NB4 (cell line): ENCODE results near the gene ATG101.

Source experiments
- DNase-seq: peaks from one replicate; pipeline ENCODE4 v3.0.0; 2010; ENCODE audit warnings: low read depth
- H3K4me3 ChIP-seq: one replicate; pipeline ENCODE4 v1.5.1; 2011; ENCODE audit warnings: mild to moderate bottlenecking, low read depth, low read length, moderate library complexity
- MYC ChIP-seq: IDR thresholded peaks from 2 replicates; pipeline ENCODE4 v1.6.1; 2011; ENCODE audit warnings: low read depth, low read length
- POLR2A ChIP-seq: IDR thresholded peaks from 2 replicates; pipeline ENCODE4 v1.6.1; 2011; ENCODE audit warnings: mild to moderate bottlenecking; ENCODE audit not compliant: insufficient read length; ENCODE audit errors: extremely low read depth
- TF ChIP-seq, protein P1 (sequence below): IDR thresholded peaks from one replicate; pipeline ENCODE4 v1.5.1; 2012; ENCODE audit warnings: low read depth, low read length
- TF ChIP-seq, protein P2 (sequence below): IDR thresholded peaks from 2 replicates; pipeline ENCODE4 v1.6.1; 2011; ENCODE audit warnings: low read depth, low read length

ATG101 gene

DNA sequence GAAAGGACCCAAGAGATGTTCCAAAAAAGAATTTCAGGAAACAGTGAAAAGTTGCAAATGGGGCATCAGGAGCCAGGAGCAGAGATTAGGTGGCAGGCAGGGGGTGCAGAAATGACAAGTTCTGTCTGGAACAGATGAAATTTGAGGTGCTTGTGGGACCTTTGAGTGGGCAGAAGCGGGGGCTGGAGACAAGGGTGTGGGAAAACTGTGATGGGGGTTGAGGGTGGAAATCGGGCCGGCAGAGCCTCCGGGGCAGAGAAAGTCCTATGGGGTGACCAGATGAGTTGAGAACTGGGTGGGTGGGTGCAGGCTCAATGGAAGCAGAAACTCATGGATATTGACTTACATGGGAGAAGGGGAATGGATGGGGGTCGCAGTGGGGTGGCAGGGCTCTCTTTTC, 20.1 kb upstream of the ATG101 start:
- no peak for DNase-seq
- TF ChIP-seq, protein P1, sequence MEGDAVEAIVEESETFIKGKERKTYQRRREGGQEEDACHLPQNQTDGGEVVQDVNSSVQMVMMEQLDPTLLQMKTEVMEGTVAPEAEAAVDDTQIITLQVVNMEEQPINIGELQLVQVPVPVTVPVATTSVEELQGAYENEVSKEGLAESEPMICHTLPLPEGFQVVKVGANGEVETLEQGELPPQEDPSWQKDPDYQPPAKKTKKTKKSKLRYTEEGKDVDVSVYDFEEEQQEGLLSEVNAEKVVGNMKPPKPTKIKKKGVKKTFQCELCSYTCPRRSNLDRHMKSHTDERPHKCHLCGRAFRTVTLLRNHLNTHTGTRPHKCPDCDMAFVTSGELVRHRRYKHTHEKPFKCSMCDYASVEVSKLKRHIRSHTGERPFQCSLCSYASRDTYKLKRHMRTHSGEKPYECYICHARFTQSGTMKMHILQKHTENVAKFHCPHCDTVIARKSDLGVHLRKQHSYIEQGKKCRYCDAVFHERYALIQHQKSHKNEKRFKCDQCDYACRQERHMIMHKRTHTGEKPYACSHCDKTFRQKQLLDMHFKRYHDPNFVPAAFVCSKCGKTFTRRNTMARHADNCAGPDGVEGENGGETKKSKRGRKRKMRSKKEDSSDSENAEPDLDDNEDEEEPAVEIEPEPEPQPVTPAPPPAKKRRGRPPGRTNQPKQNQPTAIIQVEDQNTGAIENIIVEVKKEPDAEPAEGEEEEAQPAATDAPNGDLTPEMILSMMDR: no peak
- TF ChIP-seq, protein P2, sequence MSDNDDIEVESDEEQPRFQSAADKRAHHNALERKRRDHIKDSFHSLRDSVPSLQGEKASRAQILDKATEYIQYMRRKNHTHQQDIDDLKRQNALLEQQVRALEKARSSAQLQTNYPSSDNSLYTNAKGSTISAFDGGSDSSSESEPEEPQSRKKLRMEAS: no peak
- no peak for TF ChIP-seq MYC
- no peak overlapping the region for H3K4me3 ChIP-seq

DNA sequence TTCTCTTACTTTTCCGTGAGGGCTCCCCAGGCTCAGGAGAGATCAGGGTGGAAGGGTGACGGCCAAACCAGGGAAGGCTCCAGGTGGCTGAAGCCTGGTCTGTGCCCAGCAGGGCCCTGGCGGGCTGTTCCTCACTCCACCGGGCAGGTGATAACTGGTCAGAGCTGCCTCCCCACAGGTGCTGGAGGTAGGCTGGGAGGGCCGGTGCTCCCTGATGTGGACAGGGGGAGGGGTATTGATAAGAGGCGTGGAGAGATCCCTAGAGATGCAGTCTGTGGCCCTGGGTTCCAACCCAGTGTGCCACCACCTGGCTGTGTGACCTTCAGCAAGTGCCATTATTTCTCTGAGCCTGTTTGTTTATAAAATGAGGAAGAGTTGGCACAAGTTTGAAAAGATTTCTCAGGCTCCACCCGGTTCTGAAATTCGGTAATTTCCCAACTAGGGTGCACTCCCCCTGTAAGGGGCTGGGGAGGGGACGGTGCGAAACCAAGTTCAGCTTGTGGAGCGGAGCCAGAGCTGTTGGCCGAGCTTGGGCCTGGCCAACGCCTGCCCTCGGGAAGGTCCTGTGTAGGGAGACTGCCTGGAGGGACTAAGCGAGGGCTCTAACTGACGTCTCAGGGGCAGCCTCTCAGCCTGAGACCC, 19.5 kb upstream of the ATG101 start:
- H3K4me3 ChIP-seq: peak overlapping the region; percentile 53
- no peak for DNase-seq
- TF ChIP-seq MYC (no peak), POLR2A (no peak)
- TF ChIP-seq, protein P2: no peak
- TF ChIP-seq, protein P1: no peak

DNA sequence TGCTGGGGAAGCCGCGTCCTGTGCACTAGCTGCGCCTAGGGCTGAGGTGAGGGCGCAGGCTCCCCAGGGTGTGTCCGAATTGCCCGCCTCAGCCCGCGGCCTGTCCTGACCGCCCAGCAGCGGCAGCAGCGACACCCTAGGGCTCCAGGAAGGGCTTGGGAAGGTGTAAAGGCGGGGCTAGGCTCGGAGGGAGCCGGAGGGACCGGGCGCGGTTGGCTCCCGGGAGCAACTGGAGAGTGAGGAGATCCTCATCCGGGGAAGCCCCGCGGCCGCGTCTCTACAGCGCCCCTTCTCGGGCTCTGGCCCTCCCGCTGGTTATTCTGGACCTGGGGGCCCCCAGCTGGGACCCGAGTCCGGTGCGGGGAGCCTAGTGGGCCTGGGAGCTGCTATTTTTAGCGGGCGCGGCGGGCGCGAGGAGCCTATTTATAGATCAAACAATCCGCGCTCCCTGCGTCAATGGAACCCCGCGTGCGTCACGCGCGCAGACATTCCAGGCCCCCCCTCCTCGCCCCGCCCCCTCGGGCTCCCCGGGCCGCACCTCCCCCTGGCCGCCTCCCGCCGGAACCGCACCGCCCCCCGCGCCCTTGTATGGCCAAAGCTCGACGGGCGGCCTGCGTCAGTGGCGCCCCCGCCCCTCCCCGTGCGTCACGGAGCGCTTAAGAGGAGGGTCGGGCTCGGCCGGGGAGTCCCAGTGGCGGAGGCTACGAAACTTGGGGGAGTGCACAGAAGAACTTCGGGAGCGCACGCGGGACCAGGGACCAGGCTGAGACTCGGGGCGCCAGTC, 18.8 kb upstream of the ATG101 start, which contains the start of gene NR4A1:
NR4A1 (plus strand) TSS at position 685 of the 784 bp plus-strand sequence. CDS start 2,887 bp downstream, outside the sequence.
- H3K4me3 ChIP-seq: peak within 1 kb of the TSS; percentile 53
- TF ChIP-seq, protein P1: peak; percentile 8
- TF ChIP-seq POLR2A: peak; percentile 30
- TF ChIP-seq MYC: no peak
- TF ChIP-seq, protein P2: no peak
- peak; percentile 94 for DNase-seq

DNA sequence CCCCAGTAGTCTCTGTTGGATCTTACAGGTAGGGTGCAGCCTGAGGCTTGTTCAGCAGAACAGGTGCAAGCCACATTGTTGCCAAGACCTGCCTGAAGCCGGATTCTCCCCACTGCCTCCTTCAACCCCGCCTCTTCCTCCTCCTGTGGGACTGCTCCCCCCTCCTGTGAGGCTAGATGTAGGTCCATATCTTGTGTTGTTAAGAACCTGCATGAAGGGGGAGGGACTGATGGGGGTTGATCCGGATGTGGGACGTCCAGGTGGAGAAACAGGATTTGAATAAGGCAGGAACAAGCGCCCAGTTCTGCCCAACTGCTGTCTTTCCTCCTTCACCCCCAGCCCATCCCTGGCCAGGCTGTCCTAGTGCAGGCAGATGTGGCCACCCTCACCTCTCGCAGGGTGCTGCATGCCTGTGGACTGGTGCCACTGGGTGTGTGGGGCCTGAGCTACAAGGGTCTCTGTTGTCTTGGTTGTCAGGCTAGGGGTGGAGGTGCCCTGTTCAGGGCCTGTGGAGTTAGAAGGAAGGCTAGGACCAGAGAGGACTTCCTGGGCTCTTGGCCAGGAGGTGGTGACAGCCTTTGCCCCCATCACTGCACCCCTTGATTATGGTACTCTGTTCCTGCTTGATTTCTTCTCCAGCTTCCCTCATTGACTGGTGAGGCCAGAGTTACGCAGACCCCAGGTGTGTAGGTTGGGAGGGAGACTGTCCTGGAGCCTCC, 17.2 kb upstream of the ATG101 start:
- DNase-seq: no peak
- TF ChIP-seq, protein P2: no peak
- no peak for TF ChIP-seq POLR2A
- TF ChIP-seq, protein P1: no peak
- no peak for TF ChIP-seq MYC
- H3K4me3 ChIP-seq: no peak overlapping the region

DNA sequence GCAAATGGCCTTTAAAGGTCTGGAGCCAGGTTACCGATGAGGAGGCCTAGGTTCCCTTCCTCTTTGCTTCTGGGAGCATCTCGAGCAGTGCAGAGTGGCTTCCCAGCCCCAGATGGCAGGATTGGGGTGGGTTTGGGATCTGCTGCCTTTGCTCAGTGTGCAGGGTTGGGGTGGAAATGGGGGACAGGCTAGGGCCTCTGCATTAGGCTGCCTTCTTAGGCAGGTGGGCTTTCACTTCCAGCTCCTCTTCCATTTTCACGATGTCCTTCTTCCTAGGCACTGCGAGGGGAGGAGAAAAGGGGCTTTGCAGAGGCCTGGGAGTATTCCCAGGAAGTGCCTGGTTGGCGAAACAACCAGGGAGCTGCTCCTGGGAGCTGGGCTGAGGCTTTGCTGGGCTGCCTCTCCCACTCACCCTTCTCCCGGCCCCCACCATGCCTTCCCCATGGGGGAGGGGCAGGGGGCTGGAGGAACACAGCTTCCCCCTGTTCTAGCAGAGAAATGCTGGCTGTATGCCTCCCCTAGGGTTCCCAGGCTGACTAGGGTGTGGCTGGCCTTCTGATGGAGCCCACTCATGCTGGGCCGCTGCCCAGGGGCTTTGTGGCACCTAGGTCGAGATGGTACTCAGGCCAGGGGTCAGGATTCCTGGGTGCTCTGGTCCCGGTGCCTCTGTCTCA, 16.1 kb upstream of the ATG101 start:
- TF ChIP-seq, protein P2: no peak
- TF ChIP-seq MYC: no peak
- TF ChIP-seq POLR2A: no peak
- TF ChIP-seq, protein P1: no peak
- no peak for DNase-seq
- H3K4me3 ChIP-seq: no peak overlapping the region
